Spleen (tissue), 11 donors: ENCODE measurements around the gene TP53TG5. TPM values are rescaled to one million over a fixed set of nuclear protein-coding genes. Genes with fewer than 3 reads are reported as not detected.
"Not testable (repeated sequence)": the region's sequence is repeated elsewhere in the genome, so short reads cannot be mapped to it uniquely, and the experiment has no call there.

Experiments used
- DNase-seq: peaks from one replicate; pipeline ENCODE4 v3.0.0-alpha.2; 2020
- H3K27ac ChIP-seq, 8 donors: fragments of 200-600 bp; sonication (generic) in 7 of 8; 1 replicate in 4 of 8; 2 replicates in 4 of 8; pipeline versions ENCODE4 v1.5.0 to v1.8.0; 2016 to 2021; ENCODE audit warnings: inconsistent platforms in 4 of 8, mild to moderate bottlenecking in 4 of 8, moderate library complexity in 1 of 8
- H3K27me3 ChIP-seq, 7 donors: fragments of 200-600 bp; sonication (generic) in 6 of 7; replicated peaks in 1 of 7; 1 replicate in 4 of 7; 2 replicates in 3 of 7; pipeline versions ENCODE4 v1.5.0 to v1.8.0; 2016 to 2021; ENCODE audit warnings: inconsistent platforms in 3 of 7, mild to moderate bottlenecking in 1 of 7
- H3K36me3 ChIP-seq, 6 donors: fragments of 200-600 bp; sonication (generic) in 5 of 6; 1 replicate in 4 of 6; 2 replicates in 2 of 6; pipeline versions ENCODE4 v1.5.0 to v1.8.0; 2016 to 2021; ENCODE audit warnings: inconsistent platforms in 2 of 6
- H3K4me1 ChIP-seq, 6 donors: fragments of 200-600 bp; sonication (generic) in 5 of 6; 1 replicate in 3 of 6; 2 replicates in 3 of 6; pipeline versions ENCODE4 v1.5.0 to v1.8.0; 2016 to 2021; ENCODE audit warnings: inconsistent platforms in 3 of 6
- H3K4me3 ChIP-seq, 8 donors: fragments of 200-600 bp; sonication (generic) in 7 of 8; 1 replicate in 4 of 8; 2 replicates in 4 of 8; pipeline versions ENCODE4 v1.5.0 to v1.8.0; 2016 to 2021; ENCODE audit warnings: inconsistent platforms in 4 of 8, mild to moderate bottlenecking in 4 of 8, moderate library complexity in 2 of 8
- H3K9me3 ChIP-seq, 8 donors: fragments of 200-600 bp; sonication (generic) in 7 of 8; 1 replicate in 4 of 8; 2 replicates in 4 of 8; pipeline versions ENCODE4 v1.5.0 to v1.8.0; 2016 to 2021; ENCODE audit warnings: inconsistent platforms in 4 of 8
- CTCF ChIP-seq, 11 experiments: fragments of 200-600 bp in 7 of 11; fragments of 450-650 bp in 4 of 11; sonication (generic) in 4 of 11; IDR thresholded peaks in 8 of 11; conservative IDR thresholded peaks in 3 of 11; 1 replicate in 7 of 11; 2 replicates in 4 of 11; pipeline versions ENCODE4 v1.4.0 to v1.8.0; 2016 to 2021; ENCODE audit warnings: antibody characterized with exemption in 11 of 11, inconsistent platforms in 4 of 11, mild to moderate bottlenecking in 1 of 11
- POLR2A ChIP-seq, 3 donors: fragments of 450-650 bp; IDR thresholded peaks; one replicate each; pipeline ENCODE4 v1.5.1; 2017; ENCODE audit warnings: antibody characterized with exemption in 3 of 3, mild to moderate bottlenecking in 1 of 3
- POLR2AphosphoS5 ChIP-seq, 3 donors: sonication (generic); formaldehyde crosslinking; IDR thresholded peaks; one replicate each; pipeline ENCODE4 v1.5.1; 2017; ENCODE audit warnings: antibody characterized with exemption in 3 of 3
- WGBS, 5 donors: extraction: QIAGEN DNeasy Blood & Tissue Kit in 3 of 5; methylation state at CpG; one replicate each; pipeline versions ENCODE4 v1.1.5 to v1.1.7; 2013 to 2018; 5-methylcytosine and 5-hydroxymethylcytosine counted together
- intact Hi-C: fragments of 100-400 bp; cut with DNase I; formaldehyde crosslinking; loops from one replicate; pipeline ENCODE4 v1.15.0; 2023; ENCODE audit warnings: low total_unique reads
- polyA plus RNA-seq, 3 donors: library from polyadenylated mRNA; stranded (reverse); fragments of 200-250 nt; gene quantifications; one replicate each; pipeline ENCODE4 v1.2.1, GENCODE V29; 2013
- total RNA-seq, 7 donors: library from RNA; depleted of rRNA in 3 of 7; stranded (reverse); fragments of >200 nt in 3 of 7; fragmentation: NEBNext Ultra II Directional in 4 of 7; extraction: Animal tissue kit (Norgen Biotek cat#: 25700) in 4 of 7; gene quantifications; one replicate each; pipeline versions ENCODE4 v1.1.0 to v1.2.1, GENCODE V29; 2016 to 2021
- donor health status: healthy with polysubstance abuse.
- donor health status: DM: no; HTN: no; CAD: no; lungs with moderate emphysema.
- donor health status: DM: no; HTN: no; CAD: no.
- donor health status: Bipolar disorder and iron deficiency.
- donor health status: healthy.
- donor health status: DM: no; HTN: no; CAD: no.
- donor health status: DM: yes; HTN: yes; CAD: no.

The TP53TG5 gene
- total and polyA plus RNA-seq, 10 donors = 0.08 to 0.66 (median 0.60) TPM; not detected in 7

GRCh38 chr20:45353746-45354145 lies 24.4 kb downstream of the TP53TG5 start:
- no peak for DNase-seq
- 75 to 92% (median 89%) methylated on average over 1 of the region's 1 CpG for WGBS, 5 donors

GRCh38 chr20:45352729-45353128 lies 25.4 kb downstream of the TP53TG5 start:
- H3K27ac ChIP-seq = no peak overlapping the region
- no peak for DNase-seq
- H3K4me3 ChIP-seq = no peak overlapping the region
- TF ChIP-seq POLR2AphosphoS5 (IDR thresholded peaks at IDR 0.05) = no peak
- TF ChIP-seq POLR2A (IDR thresholded peaks at IDR 0.05) = no peak
- TF ChIP-seq CTCF (IDR thresholded peaks at IDR 0.05 in 8 of 11, conservative IDR thresholded peaks at IDR 0.05 in 3 of 11) = no peak
- peaks cover 0 to 22% (median 17%) of the 10 kb centered on the region in 6 donors for H3K4me1 ChIP-seq
- intact Hi-C loops = no loop called here
- 87 to 95% (median 88%) methylated on average over 3 of the region's 3 CpGs for WGBS, 5 donors
- peaks cover 0 to 13% (median 2%) of the 10 kb centered on the region in 7 donors for H3K27me3 ChIP-seq
- no peaks in the 10 kb centered on the region for H3K9me3 ChIP-seq
- no peaks in the 10 kb centered on the region for H3K36me3 ChIP-seq

More at GRCh38 chr20:45353746-45354145, 24.4 kb downstream of the TP53TG5 start:
- H3K9me3 ChIP-seq = no peaks in the 10 kb centered on the region
- peaks cover 0 to 3% (median 0%) of the 10 kb centered on the region in 7 donors for H3K27me3 ChIP-seq
- peak overlapping the region in 2 of 8 donors; percentile 4 to 28 for H3K27ac ChIP-seq
- TF ChIP-seq POLR2A (IDR thresholded peaks at IDR 0.05) (no peak), POLR2AphosphoS5 (IDR thresholded peaks at IDR 0.05) (no peak), CTCF (IDR thresholded peaks at IDR 0.05 in 8 of 11, conservative IDR thresholded peaks at IDR 0.05 in 3 of 11) (no peak)
- intact Hi-C loops = no loop called here
- H3K36me3 ChIP-seq = no peaks in the 10 kb centered on the region
- peaks cover 0 to 22% (median 15%) of the 10 kb centered on the region in 6 donors for H3K4me1 ChIP-seq
- no peak overlapping the region for H3K4me3 ChIP-seq

GRCh38 chr20:45350795-45351194 lies 27.3 kb downstream of the TP53TG5 start:
- H3K27ac ChIP-seq, H3K9me3 ChIP-seq, H3K36me3 ChIP-seq, DNase-seq, H3K4me3 ChIP-seq, intact Hi-C loops: not testable (repeated sequence)
- 91 to 95% (median 92%) methylated on average over 10 of the region's 10 CpGs for WGBS, 5 donors
- peaks cover 0 to 33% (median 21%) of the 10 kb centered on the region in 6 donors for H3K4me1 ChIP-seq
- H3K27me3 ChIP-seq = peaks cover 0 to 25% (median 2%) of the 10 kb centered on the region in 7 donors

GRCh38 chr20:45350217-45350616 lies 27.9 kb downstream of the TP53TG5 start:
- TF ChIP-seq CTCF (IDR thresholded peaks at IDR 0.05 in 8 of 11, conservative IDR thresholded peaks at IDR 0.05 in 3 of 11) = no peak
- TF ChIP-seq POLR2AphosphoS5 (IDR thresholded peaks at IDR 0.05) = no peak
- no peak overlapping the region for H3K4me3 ChIP-seq
- peaks cover 0 to 25% (median 2%) of the 10 kb centered on the region in 7 donors for H3K27me3 ChIP-seq
- no peaks in the 10 kb centered on the region for H3K36me3 ChIP-seq
- H3K9me3 ChIP-seq = no peaks in the 10 kb centered on the region
- DNase-seq = no peak
- H3K4me1 ChIP-seq = peaks cover 0 to 39% (median 24%) of the 10 kb centered on the region in 6 donors
- H3K27ac ChIP-seq = no peak overlapping the region
- intact Hi-C loops = no loop called here
- 29 to 50% (median 44%) methylated on average over 1 of the region's 1 CpG for WGBS, 5 donors
